Heart right ventricle (tissue), 16 donors: Measurements from ENCODE around the gene NALCN. TPM values are rescaled to one million over a fixed set of nuclear protein-coding genes. Genes with fewer than 3 reads are reported as not detected.

Experiments
- ATAC-seq, 8 donors: fragments of 200-7000 bp; cut with Tn5 transposase; one replicate each; pipeline ENCODE4 v1.9.1; 2020; ENCODE audit warnings: mild to moderate bottlenecking in 8 of 8, moderate library complexity in 8 of 8, moderate number of reproducible peaks in 1 of 8
- DNase-seq, 2 donors: peaks; one replicate each; pipeline ENCODE4 v3.0.0-alpha.2; 2020
- H3K27ac ChIP-seq, 10 donors: fragments of 200-600 bp; sonication (generic) in 2 of 10; one replicate each; pipeline versions ENCODE4 v1.5.0 to v1.8.0; 2020 to 2022; ENCODE audit warnings: mild to moderate bottlenecking in 3 of 10
- H3K27me3 ChIP-seq, 7 donors: fragments of 200-600 bp; one replicate each; pipeline ENCODE4 v1.8.0; 2021 to 2022; ENCODE audit warnings: mild to moderate bottlenecking in 2 of 7
- H3K36me3 ChIP-seq, 9 donors: fragments of 200-600 bp; sonication (generic) in 1 of 9; one replicate each; pipeline versions ENCODE4 v1.5.0 to v1.8.0; 2020 to 2022; ENCODE audit warnings: mild to moderate bottlenecking in 2 of 9
- H3K4me1 ChIP-seq, 9 donors: fragments of 200-600 bp; sonication (generic) in 1 of 9; one replicate each; pipeline versions ENCODE4 v1.5.0 to v1.8.0; 2020 to 2022; ENCODE audit warnings: mild to moderate bottlenecking in 4 of 9
- H3K4me3 ChIP-seq, 10 donors: fragments of 200-600 bp; sonication (generic) in 2 of 10; one replicate each; pipeline versions ENCODE4 v1.5.0 to v1.8.0; 2020 to 2022; ENCODE audit warnings: mild to moderate bottlenecking in 7 of 10, moderate library complexity in 2 of 10
- H3K9me3 ChIP-seq, 11 donors: fragments of 200-600 bp in 10 of 11; sonication (generic) in 2 of 11; one replicate each; pipeline versions ENCODE4 v1.5.0 to v1.8.0; 2013 to 2022; ENCODE audit warnings: mild to moderate bottlenecking in 2 of 11, control low read depth in 1 of 11, moderate library complexity in 1 of 11
- CTCF ChIP-seq, 9 donors: fragments of 200-600 bp; sonication (generic) in 2 of 9; IDR thresholded peaks; one replicate each; pipeline versions ENCODE4 v1.5.0 to v1.8.0; 2021 to 2022; ENCODE audit warnings: antibody characterized with exemption in 9 of 9, mild to moderate bottlenecking in 5 of 9, moderate library complexity in 1 of 9
- WGBS, 2 donors: extraction: QIAGEN DNeasy Blood & Tissue Kit; methylation state at CpG; one replicate each; pipeline ENCODE4 v1.1.7; 2013; ENCODE audit warnings: inconsistent platforms in 1 of 2; 5-methylcytosine and 5-hydroxymethylcytosine counted together
- intact Hi-C, 10 donors: fragments of 100-400 bp; cut with DNase I; formaldehyde crosslinking; loops; one replicate each; pipeline versions ENCODE4 v1.11.1 to v1.14.2; 2022
- polyA plus RNA-seq, 2 donors: library from polyadenylated mRNA; stranded (reverse); fragments of 200-250 nt; gene quantifications; one replicate each; pipeline ENCODE4 v1.2.3, GENCODE V29; 2013
- total RNA-seq, 10 donors: library from RNA; stranded (reverse); fragmentation: NEBNext Ultra II Directional in 3 of 10; extraction: Animal tissue kit (Norgen Biotek cat#: 25700) in 3 of 10; gene quantifications; one replicate each; pipeline versions ENCODE4 v1.2.1 to v1.2.4, GENCODE V29; 2021 to 2023
- donor health status: Arrhythmogenic right ventricular cardiomyopathy.
- donor health status: ischemic (EF 13 %, LVEDD 7.1; RV severe dilation, severe dysfunction).
- donor health status: healthy with polysubstance abuse.
- donor health status: DM: no; HTN: yes; CAD: no.
- donor health status: DM: no; HTN: no; CAD: no.
- donor health status: ischemic (EF 25% LVEDD 6.9; RV normal size, moderate dysfunction).
- donor health status: ischemic (EF 25% LVEDD 5.7; RV mildly dilated, moderate dysfunction).
- donor health status: healthy.
- donor health status: DM: yes; HTN: yes; CAD: no.
- donor health status: Ischemic cardiomyopathy.
- donor health status: ischemic (EF 35%, LVEDD 5.7; RV mildly dilated, moderate dysfunction).
- donor health status: nonischemic (EF 11% LVEDD 7.7; RV severe dilation, severe dysfunction).
- donor health status: DM: yes; HTN: yes; CAD: no.
- donor health status: PGD.
- donor health status: ischemic (EF 29% LVEDD 5.4; RV normal size, mild dysfunction).
- donor health status: nonischemic (EF 23%, LVEDD 6.1; RV moderate dilation, normal function).

Gene NALCN
- total and polyA plus RNA-seq, 12 donors: 0.01 to 9.3 (median 7.8) TPM

- no peak for TF ChIP-seq CTCF (IDR thresholded peaks at IDR 0.05)
- intact Hi-C loops: loop anchor here in 1 of 10 donors (5.0 kb wide), 1 partner anchor 519 kb away; no protein-coding TSS in a partner anchor
- no peaks in the 10 kb centered on the region for H3K36me3 ChIP-seq
Observed at GRCh38 chr13:101258509-101258908, 157.8 kb downstream of the NALCN start.

DNA sequence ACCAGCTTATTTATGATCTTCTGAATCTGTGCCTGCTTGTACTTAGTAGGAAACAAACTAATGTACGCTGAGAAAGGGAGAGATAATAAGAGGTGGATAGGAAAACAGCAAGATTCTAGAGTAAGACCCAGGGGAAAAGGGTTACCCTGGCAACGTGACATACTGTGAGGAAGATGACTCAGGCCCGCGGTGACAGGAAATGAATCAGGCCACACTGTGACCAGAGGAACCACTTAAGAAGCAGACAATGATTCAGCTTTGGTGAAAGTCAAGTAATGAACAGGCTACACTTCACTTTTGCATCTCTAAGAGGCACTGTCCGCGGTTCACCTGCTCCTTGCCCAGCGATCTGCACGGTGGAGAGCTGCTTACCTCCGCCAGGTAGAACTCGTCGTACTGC, 158.2 kb downstream of the NALCN start:
- DNase-seq (no peak), ATAC-seq (no peak)
- no peak for TF ChIP-seq CTCF (IDR thresholded peaks at IDR 0.05)
- WGBS, 2 donors: 68% methylated on average over 11 of the region's 11 CpGs
- Histone ChIP-seq H3K4me1 (peaks cover 0 to 3% (median 0%) of the 10 kb centered on the region in 9 donors), H3K27me3 (no peaks in the 10 kb centered on the region), H3K27ac (no peak overlapping the region), H3K9me3 (peaks cover 0 to 6% (median 0%) of the 10 kb centered on the region in 11 donors), H3K4me3 (no peak overlapping the region), H3K36me3 (no peaks in the 10 kb centered on the region)
- intact Hi-C loops: loop anchor here in 1 of 10 donors (5.0 kb wide), 1 partner anchor 519 kb away; no protein-coding TSS in a partner anchor

More at GRCh38 chr13:101258509-101258908, 157.8 kb downstream of the NALCN start:
- Histone ChIP-seq H3K4me3 (no peak overlapping the region), H3K27me3 (no peaks in the 10 kb centered on the region), H3K4me1 (peaks cover 0 to 3% (median 0%) of the 10 kb centered on the region in 9 donors), H3K27ac (no peak overlapping the region), H3K9me3 (peaks cover 0 to 2% (median 0%) of the 10 kb centered on the region in 11 donors)
- WGBS, 2 donors: 92 to 95% methylated on average over 6 of the region's 6 CpGs
- DNase-seq: no peak
- no peak for ATAC-seq

DNA sequence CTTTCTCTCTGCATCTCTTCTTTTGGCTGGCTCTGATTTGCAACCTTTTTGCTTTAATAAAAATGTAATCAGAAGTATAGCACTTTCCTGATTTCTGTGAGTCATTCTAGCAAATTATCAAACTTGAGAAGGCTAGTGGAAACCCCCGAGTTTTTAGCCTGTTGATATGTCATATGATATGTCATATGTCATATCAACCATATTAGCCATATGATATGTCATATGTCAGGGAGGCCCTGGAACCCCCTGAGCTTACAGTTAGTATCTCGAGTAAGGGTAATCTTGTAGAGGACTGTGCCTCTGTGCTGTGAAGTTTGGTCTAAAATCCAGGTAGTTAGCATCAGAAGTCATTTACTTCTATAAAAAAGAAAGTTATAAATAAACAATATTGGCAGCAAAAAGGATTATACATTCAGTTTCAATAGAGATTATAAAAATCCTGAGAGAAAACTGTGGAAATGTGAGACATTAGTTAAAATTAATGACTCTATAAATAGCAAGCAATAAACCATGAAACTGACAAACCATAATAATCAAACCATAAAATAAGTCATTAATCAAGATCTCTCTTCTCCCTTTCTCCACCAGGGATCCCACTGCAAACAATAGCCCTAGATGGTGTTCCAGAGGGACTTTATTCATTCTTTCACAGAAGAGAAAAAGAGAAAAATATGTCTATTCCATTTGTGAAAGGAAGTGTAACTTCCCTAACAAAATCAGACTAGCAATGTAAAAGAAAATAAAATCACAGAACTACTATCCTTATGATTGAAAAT, 167.4 kb downstream of the NALCN start:
- DNase-seq: no peak
- WGBS, 2 donors: 60 to 63% methylated on average over 2 of the region's 2 CpGs

GRCh38 chr13:101242720-101243119, 173.6 kb downstream of the NALCN start:
- Histone ChIP-seq H3K4me3 (no peak overlapping the region), H3K9me3 (no peaks in the 10 kb centered on the region), H3K27ac (no peak overlapping the region), H3K4me1 (peaks cover 0 to 7% (median 0%) of the 10 kb centered on the region in 9 donors), H3K27me3 (no peaks in the 10 kb centered on the region), H3K36me3 (no peaks in the 10 kb centered on the region)
- no peak for TF ChIP-seq CTCF (IDR thresholded peaks at IDR 0.05)
- ATAC-seq: no peak
- intact Hi-C loops: no loop called here
- DNase-seq: no peak

More for the DNA sequence above, 167.4 kb downstream of the NALCN start:
- Histone ChIP-seq H3K9me3 (peaks cover 0 to 22% (median 7%) of the 10 kb centered on the region in 11 donors), H3K27me3 (no peaks in the 10 kb centered on the region), H3K4me3 (no peak overlapping the region), H3K27ac (no peak overlapping the region), H3K4me1 (no peaks in the 10 kb centered on the region), H3K36me3 (no peaks in the 10 kb centered on the region)
- ATAC-seq: no peak
- TF ChIP-seq CTCF (IDR thresholded peaks at IDR 0.05): no peak
- intact Hi-C loops: no loop called here
